ENCODE data around the gene TBC1D21.

Gene TBC1D21

GRCh38 chr15:73886717-73887345, 13.5 kb downstream of the TBC1D21 start:
- Histone ChIP-seq H3K36me3 (ENCODE audit: control insufficient read depth, low read length) (no peaks in the 10 kb centered on the region), H3K9me2 (replicated peaks; ENCODE audit: control insufficient read depth, low read length) (no peaks in the 10 kb centered on the region), H3K4me2 (ENCODE audit: low read length) (no peak overlapping the region), H4K20me1 (ENCODE audit: control insufficient read depth, insufficient read depth, low read depth, low read length) (no peaks in the 10 kb centered on the region), H3K79me2 (ENCODE audit: control insufficient read depth, low read length) (no peaks in the 10 kb centered on the region), H3K27ac (ENCODE audit: low read depth, low read length) (no peak overlapping the region), H3K4me3 (ENCODE audit: low read length) (no peak overlapping the region), H3K4me1 (ENCODE audit: control insufficient read depth, low read length) (no peaks in the 10 kb centered on the region), H3K27me3 (ENCODE audit: control insufficient read depth, low read length) (peaks cover 4% of the 10 kb centered on the region; the same call in 1 of the 2 replicates), H3F3A (ENCODE audit: control insufficient read depth, insufficient read depth) (no peaks in the 10 kb centered on the region), H3K9me3 (ENCODE audit: control insufficient read depth, insufficient read depth, low read length) (no peaks in the 10 kb centered on the region)
- no peak for TF ChIP-seq CTCF (IDR thresholded peaks at IDR 0.05; ENCODE audit: low read depth, low read length, poor library complexity, severe bottlenecking)
- TF ChIP-seq EZH2phosphoT487 (IDR thresholded peaks at IDR 0.05; ENCODE audit: borderline replicate concordance, low read length), result no peak

- TF ChIP-seq CTCF (IDR thresholded peaks at IDR 0.05; ENCODE audit: low read depth, low read length, poor library complexity, severe bottlenecking) (no peak), EZH2phosphoT487 (IDR thresholded peaks at IDR 0.05; ENCODE audit: borderline replicate concordance, low read length) (no peak)
- H3K79me2 ChIP-seq (ENCODE audit: control insufficient read depth, low read length), result no peaks in the 10 kb centered on the region
- peaks cover 4% of the 10 kb centered on the region; the same call in 1 of the 2 replicates for H3K27me3 ChIP-seq (ENCODE audit: control insufficient read depth, low read length)
- H3K4me2 ChIP-seq (ENCODE audit: low read length), result no peak overlapping the region
- no peaks in the 10 kb centered on the region for H3K36me3 ChIP-seq (ENCODE audit: control insufficient read depth, low read length)
- H3K9me3 ChIP-seq (ENCODE audit: control insufficient read depth, insufficient read depth, low read length), result peaks cover 2% of the 10 kb centered on the region; the same call in 1 of the 2 replicates
- H3K27ac ChIP-seq (ENCODE audit: low read depth, low read length), result no peak overlapping the region
- H3K4me1 ChIP-seq (ENCODE audit: control insufficient read depth, low read length), result no peaks in the 10 kb centered on the region
- H3F3A ChIP-seq (ENCODE audit: control insufficient read depth, insufficient read depth), result no peaks in the 10 kb centered on the region
- no peak overlapping the region for H3K4me3 ChIP-seq (ENCODE audit: low read length)
- no peaks in the 10 kb centered on the region for H4K20me1 ChIP-seq (ENCODE audit: control insufficient read depth, insufficient read depth, low read depth, low read length)
- no peaks in the 10 kb centered on the region for H3K9me2 ChIP-seq (replicated peaks; ENCODE audit: control insufficient read depth, low read length)
These were observed 14.1 kb downstream of the TBC1D21 start for GRCh38 chr15:73887481-73887880.

GRCh38 chr15:73888224-73889041, 15.1 kb downstream of the TBC1D21 start:
- no peak overlapping the region for H3K4me3 ChIP-seq (ENCODE audit: low read length)
- TF ChIP-seq EZH2phosphoT487 (IDR thresholded peaks at IDR 0.05; ENCODE audit: borderline replicate concordance, low read length) (no peak), CTCF (IDR thresholded peaks at IDR 0.05; ENCODE audit: low read depth, low read length, poor library complexity, severe bottlenecking) (no peak)
- H3K27me3 ChIP-seq (ENCODE audit: control insufficient read depth, low read length), result peaks cover 4% of the 10 kb centered on the region; the same call in 1 of the 2 replicates
- H3F3A ChIP-seq (ENCODE audit: control insufficient read depth, insufficient read depth), result no peaks in the 10 kb centered on the region
- peaks cover 4% of the 10 kb centered on the region; the same call in 1 of the 2 replicates for H3K9me3 ChIP-seq (ENCODE audit: control insufficient read depth, insufficient read depth, low read length)
- no peak overlapping the region for H3K4me2 ChIP-seq (ENCODE audit: low read length)
- H3K27ac ChIP-seq (ENCODE audit: low read depth, low read length), result no peak overlapping the region
- H4K20me1 ChIP-seq (ENCODE audit: control insufficient read depth, insufficient read depth, low read depth, low read length), result no peaks in the 10 kb centered on the region
- H3K4me1 ChIP-seq (ENCODE audit: control insufficient read depth, low read length), result no peaks in the 10 kb centered on the region
- no peaks in the 10 kb centered on the region for H3K79me2 ChIP-seq (ENCODE audit: control insufficient read depth, low read length)
- no peaks in the 10 kb centered on the region for H3K9me2 ChIP-seq (replicated peaks; ENCODE audit: control insufficient read depth, low read length)
- no peaks in the 10 kb centered on the region for H3K36me3 ChIP-seq (ENCODE audit: control insufficient read depth, low read length)

Data from DOHH2 (cell line).